PC-9 (cell line): ENCODE data around the gene BUD23. TPM values are rescaled to one million over a fixed set of nuclear protein-coding genes. Genes with fewer than 3 reads are reported as not detected.

Source experiments
- BruUV-seq: library from RNA; stranded (reverse); fragments of 400-500 nt; replicated peaks from 2 replicates; lab custom pipeline; 2021; lab: Mats Ljungman, UMichigan
- CTCF ChIA-PET: fragments of 300-600 bp; sonication (Branson Sonifier 250); formaldehyde crosslinking; loops from one replicate; lab custom pipeline; 2022; ENCODE audit warnings: antibody characterized with exemption; lab: Charles Lee
- POLR2A ChIA-PET: fragments of 300-600 bp; sonication (Branson Sonifier 250); formaldehyde crosslinking; loops from one replicate; lab custom pipeline; 2022; ENCODE audit warnings: antibody characterized with exemption; ENCODE audit not compliant: unreplicated experiment; lab: Charles Lee
- DNase-seq, 2 experiments: peaks; one replicate each; pipeline versions ENCODE4 v3.0.0 to v3.0.0-alpha.2; 2015 to 2022; ENCODE audit warnings: mixed read lengths in 1 of 2
- H2AFZ ChIP-seq: fragments of 200-600 bp; sonication (generic); 2 replicates; pipeline ENCODE4 v1.8.1; 2017; ENCODE audit warnings: antibody characterized with exemption
- H3F3A ChIP-seq: fragments of 200-600 bp; sonication (generic); 2 replicates; pipeline ENCODE4 v1.8.1; 2017; ENCODE audit warnings: antibody characterized with exemption, mild to moderate bottlenecking, low read depth; ENCODE audit not compliant: insufficient read depth
- H3K27ac ChIP-seq: fragments of 200-600 bp; sonication (generic); 2 replicates; pipeline ENCODE4 v1.6.1; 2016; ENCODE audit warnings: mixed run types
- H3K27me3 ChIP-seq: fragments of 200-600 bp; sonication (generic); 2 replicates; pipeline ENCODE4 v1.6.1; 2016; ENCODE audit warnings: low read depth, mixed run types; ENCODE audit not compliant: insufficient read depth
- H3K36me3 ChIP-seq: fragments of 200-600 bp; sonication (generic); 2 replicates; pipeline ENCODE4 v1.6.1; 2016; ENCODE audit warnings: low read depth, mixed run types
- H3K4me1 ChIP-seq: fragments of 200-600 bp; sonication (generic); replicated peaks from 2 replicates; pipeline ENCODE4 v1.6.1; 2016; ENCODE audit warnings: mixed run types; ENCODE audit not compliant: insufficient read depth
- H3K4me2 ChIP-seq: fragments of 200-600 bp; sonication (generic); 2 replicates; pipeline ENCODE4 v1.6.1; 2017; ENCODE audit warnings: mixed run types
- H3K4me3 ChIP-seq: fragments of 200-600 bp; sonication (generic); 2 replicates; pipeline ENCODE4 v1.6.1; 2016; ENCODE audit warnings: mixed run types
- H3K79me2 ChIP-seq: fragments of 200-600 bp; sonication (generic); 2 replicates; pipeline ENCODE4 v1.6.1; 2017; ENCODE audit warnings: low read depth, mixed run types
- H3K9me2 ChIP-seq: fragments of 200-600 bp; sonication (generic); 2 replicates; pipeline ENCODE4 v1.8.1; 2017; ENCODE audit warnings: mild to moderate bottlenecking; ENCODE audit not compliant: insufficient read depth
- H3K9me3 ChIP-seq: fragments of 200-600 bp; sonication (generic); 2 replicates; pipeline ENCODE4 v1.8.1; 2016; ENCODE audit warnings: low read depth; ENCODE audit not compliant: insufficient read depth
- H4K20me1 ChIP-seq: fragments of 200-600 bp; sonication (generic); 2 replicates; pipeline ENCODE4 v1.8.1; 2017; ENCODE audit not compliant: insufficient read depth
- EZH2 ChIP-seq: fragments of 200-600 bp; sonication (generic); IDR thresholded peaks from 2 replicates; pipeline ENCODE4 v1.8.0; 2017; ENCODE audit warnings: antibody characterized with exemption, low read depth
- intact Hi-C: fragments of 100-400 bp; cut with micrococcal nuclease; formaldehyde crosslinking; loops from one replicate; pipeline ENCODE4 v1.10.0; 2022; ENCODE audit not compliant: unreplicated experiment
- total RNA-seq: library from RNA; stranded (reverse); gene quantifications from 2 replicates; pipeline ENCODE4 v1.2.3, GENCODE V29; 2021
- TF ChIP-seq, protein P1 (sequence below): fragments of 200-600 bp; sonication (generic); conservative IDR thresholded peaks from 2 replicates; pipeline ENCODE4 v1.6.1; 2017; ENCODE audit warnings: mixed run types, antibody characterized with exemption, mild to moderate bottlenecking, moderate library complexity

Gene BUD23
- total RNA-seq, 1 experiment from 2014 or later: 122 TPM

- Histone ChIP-seq H3K27me3 (no peaks in the 10 kb centered on the region), H3K9me3 (no peaks in the 10 kb centered on the region), H3K9me2 (no peaks in the 10 kb centered on the region), H3K36me3 (peaks cover 2% of the 10 kb centered on the region; the same call in 1 of the 2 replicates), H3K79me2 (peaks cover 35% of the 10 kb centered on the region), H3K4me3 (peak overlapping the region; percentile 50), H3K4me2 (peak overlapping the region; percentile 84), H3F3A (peaks cover 60% of the 10 kb centered on the region), H2AFZ (no peak overlapping the region), H3K27ac (peak overlapping the region; percentile 100), H4K20me1 (peaks cover 3% of the 10 kb centered on the region; the same call in 1 of the 2 replicates), H3K4me1 (peaks cover 83% of the 10 kb centered on the region)
- BruUV-seq: no TSS peak
- TF ChIP-seq, protein P1, sequence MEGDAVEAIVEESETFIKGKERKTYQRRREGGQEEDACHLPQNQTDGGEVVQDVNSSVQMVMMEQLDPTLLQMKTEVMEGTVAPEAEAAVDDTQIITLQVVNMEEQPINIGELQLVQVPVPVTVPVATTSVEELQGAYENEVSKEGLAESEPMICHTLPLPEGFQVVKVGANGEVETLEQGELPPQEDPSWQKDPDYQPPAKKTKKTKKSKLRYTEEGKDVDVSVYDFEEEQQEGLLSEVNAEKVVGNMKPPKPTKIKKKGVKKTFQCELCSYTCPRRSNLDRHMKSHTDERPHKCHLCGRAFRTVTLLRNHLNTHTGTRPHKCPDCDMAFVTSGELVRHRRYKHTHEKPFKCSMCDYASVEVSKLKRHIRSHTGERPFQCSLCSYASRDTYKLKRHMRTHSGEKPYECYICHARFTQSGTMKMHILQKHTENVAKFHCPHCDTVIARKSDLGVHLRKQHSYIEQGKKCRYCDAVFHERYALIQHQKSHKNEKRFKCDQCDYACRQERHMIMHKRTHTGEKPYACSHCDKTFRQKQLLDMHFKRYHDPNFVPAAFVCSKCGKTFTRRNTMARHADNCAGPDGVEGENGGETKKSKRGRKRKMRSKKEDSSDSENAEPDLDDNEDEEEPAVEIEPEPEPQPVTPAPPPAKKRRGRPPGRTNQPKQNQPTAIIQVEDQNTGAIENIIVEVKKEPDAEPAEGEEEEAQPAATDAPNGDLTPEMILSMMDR: no peak
- no peak for TF ChIP-seq EZH2
- ChIA-PET CTCF (interaction anchor here (1.3 kb wide), 1 partner anchor 80 kb away, joined by 3 read pairs; no protein-coding TSS in a partner anchor), POLR2A (interaction anchor here (0.6 to 3.9 kb wide), 9 partner anchors 28 to 237 kb away, joined by 3 to 68 read pairs (median 4); partner anchors contain the start of genes CLDN3 and CLDN4)
- peak; percentile 87 to 89 for DNase-seq
- intact Hi-C loops: no loop called here
Observed at GRCh38 chr7:73742338-73742752, 58.9 kb downstream of the BUD23 start.

DNA sequence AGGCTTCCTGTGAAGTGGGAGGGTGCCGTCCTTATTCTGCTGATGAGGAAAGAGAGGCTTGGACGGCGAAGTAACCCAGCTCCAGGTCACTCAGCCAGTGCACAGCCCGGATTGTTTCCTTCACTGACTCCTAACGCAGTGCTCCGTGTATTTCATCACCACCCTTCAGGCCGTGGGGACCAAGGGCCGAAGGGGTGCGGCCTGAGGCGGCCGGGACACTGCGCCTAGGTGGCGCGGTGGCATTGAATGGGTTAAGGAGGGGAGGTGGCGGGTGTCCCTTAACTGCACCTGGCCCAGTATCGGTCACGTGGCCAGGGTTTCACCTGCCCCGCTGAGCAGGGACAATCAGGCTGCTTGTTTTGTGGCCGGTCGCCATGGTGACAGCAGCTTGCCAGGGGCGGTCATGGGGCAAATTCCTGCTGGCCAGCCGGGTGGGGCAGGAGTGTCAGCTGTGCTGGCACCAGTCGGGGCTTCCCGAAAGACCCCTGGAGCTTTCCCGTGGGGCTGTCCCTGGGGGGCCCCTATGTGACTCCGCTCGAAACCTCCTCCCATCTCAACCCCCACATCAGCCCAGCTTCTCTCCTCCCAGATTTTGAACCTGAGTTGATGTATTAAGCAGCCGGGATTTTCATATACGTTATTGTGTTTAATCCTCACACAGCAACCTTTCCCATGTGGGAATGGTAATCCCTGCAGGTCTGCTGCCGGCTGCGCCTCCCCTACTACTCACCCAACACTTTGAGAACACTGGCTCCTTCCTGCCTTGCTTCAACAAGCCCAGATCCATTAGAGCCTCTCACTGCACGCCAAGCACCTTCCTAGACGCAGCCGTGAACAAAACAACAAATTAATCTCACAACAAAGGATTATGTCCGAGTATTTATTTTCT is 59.6 kb downstream of the BUD23 start:
- TF ChIP-seq, protein P1: no peak
- TF ChIP-seq EZH2: no peak
- Histone ChIP-seq H3K4me1 (peaks cover 83% of the 10 kb centered on the region), H4K20me1 (no peaks in the 10 kb centered on the region), H3F3A (peaks cover 64% of the 10 kb centered on the region), H3K9me3 (no peaks in the 10 kb centered on the region), H3K27me3 (no peaks in the 10 kb centered on the region), H3K4me3 (peak overlapping the region; percentile 50), H3K9me2 (no peaks in the 10 kb centered on the region), H2AFZ (no peak overlapping the region), H3K4me2 (peak overlapping the region; percentile 84), H3K36me3 (no peaks in the 10 kb centered on the region), H3K27ac (peak overlapping the region; percentile 100), H3K79me2 (peaks cover 28% of the 10 kb centered on the region)
- intact Hi-C loops: loop anchor here (1.0 kb wide), 6 partner anchors 27 to 108 kb away; partner anchors contain the start of genes CLDN3 and CLDN4
- CTCF ChIA-PET: interaction anchor here (0.5 to 1.3 kb wide), 3 partner anchors 31 to 221 kb away, joined by 3 read pairs; partner anchors contain the start of gene BAZ1B
- no TSS peak for BruUV-seq
- peak; percentile 97 to 100 for DNase-seq
- POLR2A ChIA-PET: interaction anchor here (0.6 to 3.9 kb wide), 13 partner anchors 27 to 385 kb away, joined by 3 to 68 read pairs (median 5); partner anchors contain the start of genes CLDN3 and CLDN4

GRCh38 chr7:73746378-73746777 is 63.0 kb downstream of the BUD23 start:
- Histone ChIP-seq H3K27me3 (no peaks in the 10 kb centered on the region), H3K4me3 (no peak overlapping the region), H3K4me1 (peaks cover 64% of the 10 kb centered on the region), H3K79me2 (0 out of 2 replicates have a peak, but pooled peaks cover 6% of the 10 kb centered on the region), H3K36me3 (no peaks in the 10 kb centered on the region), H3K27ac (peak overlapping the region; percentile 84), H2AFZ (peak overlapping the region; percentile 5; the same call in 1 of the 2 replicates), H3K4me2 (peak overlapping the region; percentile 48), H4K20me1 (no peaks in the 10 kb centered on the region), H3F3A (peaks cover 45% of the 10 kb centered on the region), H3K9me2 (no peaks in the 10 kb centered on the region), H3K9me3 (no peaks in the 10 kb centered on the region)
- TF ChIP-seq EZH2: no peak
- TF ChIP-seq, protein P1: no peak
- POLR2A ChIA-PET: interaction anchor here (0.6 to 0.9 kb wide), 4 partner anchors 22 to 222 kb away, joined by 3 to 5 read pairs (median 4); no protein-coding TSS in a partner anchor
- intact Hi-C loops: loop anchor here (1.0 kb wide), 1 partner anchor 46 kb away; no protein-coding TSS in a partner anchor
- peak; percentile 82 to 91 for DNase-seq
- no TSS peak for BruUV-seq
- CTCF ChIA-PET: no interaction called here
